Measurements from ENCODE around the gene SH3BP4.

SH3BP4 gene

DNA sequence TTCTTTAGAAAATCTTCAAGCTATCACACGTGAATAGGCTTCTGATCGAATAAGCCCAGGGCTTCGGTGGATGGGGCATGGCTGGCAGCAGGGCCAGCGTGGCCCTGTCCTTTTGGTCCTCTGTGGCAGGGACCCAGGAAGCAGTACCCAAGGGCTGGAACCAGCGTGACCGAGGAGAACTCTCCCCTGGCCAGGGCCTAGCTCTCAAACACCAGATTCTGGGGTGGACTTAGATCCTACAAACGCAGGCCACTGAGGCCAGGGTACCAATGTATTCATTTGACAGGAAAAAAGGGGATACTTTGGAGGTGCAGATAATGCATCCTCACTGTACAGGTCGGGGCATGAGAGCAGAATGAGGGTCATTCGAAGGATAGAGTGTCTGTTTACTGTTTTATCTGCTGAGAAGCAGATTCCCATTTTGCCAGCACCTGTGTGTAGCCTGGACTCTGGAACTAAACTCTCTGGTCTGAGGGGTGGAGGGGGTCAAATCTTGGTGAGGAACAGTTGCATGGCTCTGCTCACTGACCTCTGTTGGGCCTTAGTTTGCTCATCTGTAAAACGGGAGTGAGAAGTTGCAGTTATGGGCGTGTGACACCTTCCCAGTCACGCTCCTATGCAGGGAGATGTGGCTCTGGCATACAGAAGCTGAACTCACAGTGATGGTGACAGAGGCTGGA lies 51.4 kb downstream of the SH3BP4 start:
- H3K4me3 Mint-ChIP-seq = no peak overlapping the region
- peaks cover 9% of the 10 kb centered on the region for H3K27me3 Mint-ChIP-seq
- H3K27ac Mint-ChIP-seq (ENCODE audit: low read depth) = no peak overlapping the region
- DNase-seq (ENCODE audit: low spot score in 2 of 2) (no peak), ATAC-seq (replicated peaks; ENCODE audit: extremely low read depth, poor library complexity, severe bottlenecking) (no peak)
- H3K9me3 Mint-ChIP-seq = no peaks in the 10 kb centered on the region
- H3K4me1 Mint-ChIP-seq = no peaks in the 10 kb centered on the region
- H3K36me3 Mint-ChIP-seq (ENCODE audit: insufficient read depth) = peaks cover 2% of the 10 kb centered on the region

DNA sequence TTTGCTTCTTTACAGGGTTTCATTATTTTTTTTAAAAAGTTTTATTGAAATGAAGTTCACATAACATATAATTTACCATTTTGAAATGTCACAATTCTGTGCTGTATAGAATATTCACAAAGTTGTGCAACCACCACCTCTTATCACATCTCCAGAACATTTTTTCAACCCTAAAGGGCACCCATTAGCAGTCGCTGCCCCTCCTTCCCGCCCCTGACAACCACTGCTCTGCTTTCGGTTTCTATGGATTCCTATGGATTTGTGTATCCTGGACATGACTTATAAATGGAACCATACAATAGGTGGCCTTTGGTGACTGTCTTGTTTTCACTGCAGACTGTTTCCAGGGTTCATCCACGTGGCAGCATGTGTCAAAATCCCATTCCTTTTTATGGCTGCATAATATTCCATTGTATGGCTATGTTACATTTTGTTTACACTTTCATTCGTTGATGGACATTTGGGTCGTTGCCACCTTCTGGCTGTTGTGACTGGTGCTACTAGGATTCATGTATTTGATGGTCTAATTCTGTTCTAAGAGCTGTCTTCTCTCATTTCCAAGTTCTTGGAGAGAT lies 52.6 kb downstream of the SH3BP4 start:
- ATAC-seq (replicated peaks; ENCODE audit: extremely low read depth, poor library complexity, severe bottlenecking) (no peak), DNase-seq (ENCODE audit: low spot score in 2 of 2) (no peak)
- peaks cover 2% of the 10 kb centered on the region for H3K36me3 Mint-ChIP-seq (ENCODE audit: insufficient read depth)
- H3K4me1 Mint-ChIP-seq = no peaks in the 10 kb centered on the region
- H3K27ac Mint-ChIP-seq (ENCODE audit: low read depth) = no peak overlapping the region
- peaks cover 9% of the 10 kb centered on the region for H3K27me3 Mint-ChIP-seq
- no peaks in the 10 kb centered on the region for H3K9me3 Mint-ChIP-seq
- no peak overlapping the region for H3K4me3 Mint-ChIP-seq

DNA sequence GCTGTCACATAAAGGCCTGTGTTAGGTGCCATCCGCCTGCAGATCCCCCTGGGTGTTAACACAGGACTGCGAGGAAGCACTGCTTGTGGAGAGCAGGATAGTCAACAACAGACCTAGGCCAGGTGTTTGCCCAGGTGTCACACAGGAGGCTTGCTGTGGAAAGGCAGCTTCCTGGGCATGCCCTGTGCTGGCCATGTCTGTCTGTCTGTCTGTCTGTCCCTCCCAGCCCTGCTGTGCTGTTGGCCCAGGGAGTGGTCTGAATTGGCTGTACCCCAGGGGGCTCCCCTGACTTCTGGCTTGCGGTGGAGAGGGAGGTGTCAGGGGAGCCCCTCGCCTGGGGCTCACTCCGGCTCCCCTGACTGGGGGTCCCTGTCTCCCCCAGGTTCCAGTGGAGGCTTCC lies 53.2 kb downstream of the SH3BP4 start:
- H3K27ac Mint-ChIP-seq (ENCODE audit: low read depth) = no peak overlapping the region
- DNase-seq (ENCODE audit: low spot score in 2 of 2) = no peak
- no peak overlapping the region for H3K4me3 Mint-ChIP-seq
- no peaks in the 10 kb centered on the region for H3K9me3 Mint-ChIP-seq
- ATAC-seq (replicated peaks; ENCODE audit: extremely low read depth, poor library complexity, severe bottlenecking) = no peak
- peaks cover 9% of the 10 kb centered on the region for H3K27me3 Mint-ChIP-seq
- peaks cover 2% of the 10 kb centered on the region for H3K36me3 Mint-ChIP-seq (ENCODE audit: insufficient read depth)
- no peaks in the 10 kb centered on the region for H3K4me1 Mint-ChIP-seq

DNA sequence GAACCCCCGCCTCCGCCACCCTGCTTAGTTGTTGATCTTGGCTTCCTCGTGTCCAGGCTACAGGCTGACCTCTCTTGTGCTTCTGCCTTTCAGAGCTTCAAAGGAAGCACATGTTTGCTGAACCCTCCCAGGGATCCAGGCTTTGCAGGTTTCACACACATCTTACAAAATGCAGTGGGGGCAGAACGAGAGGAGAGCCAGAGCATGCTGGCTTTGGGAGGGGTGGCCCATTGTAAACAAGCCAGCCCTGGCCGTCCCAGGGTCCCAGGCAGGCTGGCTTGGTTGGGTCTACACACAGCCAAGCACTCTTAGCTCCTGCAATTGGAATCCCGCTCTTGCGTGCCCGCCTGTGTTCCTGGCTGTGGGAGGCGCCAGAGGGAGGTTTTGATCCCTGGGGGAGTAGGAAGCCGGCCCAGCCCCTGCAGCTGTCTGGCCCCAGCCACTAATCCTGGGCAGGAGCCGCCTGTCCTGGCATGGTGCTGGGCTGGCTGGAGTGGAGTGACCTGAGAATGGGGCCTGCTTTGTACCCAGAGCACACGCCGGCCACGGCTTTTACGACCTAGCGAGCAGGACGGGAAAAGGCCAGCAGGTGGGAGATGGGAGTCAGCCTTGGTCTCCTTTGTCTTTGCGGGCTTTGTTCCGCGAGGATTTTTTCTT lies 53.9 kb downstream of the SH3BP4 start:
- H3K4me3 Mint-ChIP-seq = no peak overlapping the region
- H3K27ac Mint-ChIP-seq (ENCODE audit: low read depth) = no peak overlapping the region
- no peaks in the 10 kb centered on the region for H3K9me3 Mint-ChIP-seq
- DNase-seq (ENCODE audit: low spot score in 2 of 2) (no peak), ATAC-seq (replicated peaks; ENCODE audit: extremely low read depth, poor library complexity, severe bottlenecking) (no peak)
- peaks cover 2% of the 10 kb centered on the region for H3K36me3 Mint-ChIP-seq (ENCODE audit: insufficient read depth)
- H3K27me3 Mint-ChIP-seq = peaks cover 9% of the 10 kb centered on the region
- H3K4me1 Mint-ChIP-seq = no peaks in the 10 kb centered on the region

DNA sequence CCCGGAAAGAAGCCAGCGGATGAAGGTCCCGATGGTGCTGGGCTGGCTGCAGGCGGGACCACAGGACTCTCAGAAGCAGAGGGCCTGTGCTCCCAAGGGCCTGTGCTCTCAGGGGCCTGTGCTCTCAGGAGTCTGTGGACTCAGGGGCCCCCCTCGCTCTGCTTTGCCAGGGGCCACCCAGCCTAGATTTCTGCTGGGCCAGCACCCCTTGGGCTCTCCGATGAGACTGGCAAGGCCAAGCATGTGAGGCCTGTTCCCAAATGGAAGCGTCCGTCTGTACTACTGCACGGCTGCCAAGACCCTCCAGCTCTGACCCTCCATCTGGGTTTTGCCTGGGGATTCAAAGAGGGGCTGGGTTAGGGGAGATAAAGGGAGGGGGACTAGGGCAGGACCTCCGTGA lies 54.6 kb downstream of the SH3BP4 start:
- no peak overlapping the region for H3K4me3 Mint-ChIP-seq
- no peaks in the 10 kb centered on the region for H3K4me1 Mint-ChIP-seq
- H3K9me3 Mint-ChIP-seq = no peaks in the 10 kb centered on the region
- ATAC-seq (replicated peaks; ENCODE audit: extremely low read depth, poor library complexity, severe bottlenecking) = no peak
- H3K36me3 Mint-ChIP-seq (ENCODE audit: insufficient read depth) = peaks cover 2% of the 10 kb centered on the region
- peaks cover 14% of the 10 kb centered on the region for H3K27me3 Mint-ChIP-seq
- no peak overlapping the region for H3K27ac Mint-ChIP-seq (ENCODE audit: low read depth)
- DNase-seq (ENCODE audit: low spot score in 2 of 2) = no peak

DNA sequence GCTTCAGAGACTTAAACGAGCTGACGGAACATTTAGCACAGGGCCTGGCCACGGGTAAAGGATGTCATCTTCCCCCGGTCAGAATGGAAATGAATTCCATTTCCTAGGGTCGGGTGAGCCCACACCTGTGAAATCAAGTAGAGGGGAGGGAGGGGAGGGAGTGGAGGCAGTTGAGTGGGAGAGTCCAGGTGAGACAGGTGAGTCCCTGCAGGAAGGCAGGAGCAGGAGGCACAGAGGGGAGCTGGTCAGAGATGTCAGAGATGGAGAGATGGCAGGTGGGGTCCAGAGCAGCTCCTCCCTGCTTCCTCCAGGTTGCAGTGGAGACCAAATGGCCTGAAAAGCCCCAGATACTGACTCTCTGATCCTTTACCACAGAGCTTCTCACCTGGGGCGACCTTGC lies 55.2 kb downstream of the SH3BP4 start:
- Mint-ChIP-seq H3K4me3 (no peak overlapping the region), H3K27me3 (peaks cover 19% of the 10 kb centered on the region), H3K9me3 (no peaks in the 10 kb centered on the region), H3K36me3 (ENCODE audit: insufficient read depth) (peaks cover 2% of the 10 kb centered on the region), H3K4me1 (no peaks in the 10 kb centered on the region), H3K27ac (ENCODE audit: low read depth) (no peak overlapping the region)
- ATAC-seq (replicated peaks; ENCODE audit: extremely low read depth, poor library complexity, severe bottlenecking) (no peak), DNase-seq (ENCODE audit: low spot score in 2 of 2) (no peak)

DNA sequence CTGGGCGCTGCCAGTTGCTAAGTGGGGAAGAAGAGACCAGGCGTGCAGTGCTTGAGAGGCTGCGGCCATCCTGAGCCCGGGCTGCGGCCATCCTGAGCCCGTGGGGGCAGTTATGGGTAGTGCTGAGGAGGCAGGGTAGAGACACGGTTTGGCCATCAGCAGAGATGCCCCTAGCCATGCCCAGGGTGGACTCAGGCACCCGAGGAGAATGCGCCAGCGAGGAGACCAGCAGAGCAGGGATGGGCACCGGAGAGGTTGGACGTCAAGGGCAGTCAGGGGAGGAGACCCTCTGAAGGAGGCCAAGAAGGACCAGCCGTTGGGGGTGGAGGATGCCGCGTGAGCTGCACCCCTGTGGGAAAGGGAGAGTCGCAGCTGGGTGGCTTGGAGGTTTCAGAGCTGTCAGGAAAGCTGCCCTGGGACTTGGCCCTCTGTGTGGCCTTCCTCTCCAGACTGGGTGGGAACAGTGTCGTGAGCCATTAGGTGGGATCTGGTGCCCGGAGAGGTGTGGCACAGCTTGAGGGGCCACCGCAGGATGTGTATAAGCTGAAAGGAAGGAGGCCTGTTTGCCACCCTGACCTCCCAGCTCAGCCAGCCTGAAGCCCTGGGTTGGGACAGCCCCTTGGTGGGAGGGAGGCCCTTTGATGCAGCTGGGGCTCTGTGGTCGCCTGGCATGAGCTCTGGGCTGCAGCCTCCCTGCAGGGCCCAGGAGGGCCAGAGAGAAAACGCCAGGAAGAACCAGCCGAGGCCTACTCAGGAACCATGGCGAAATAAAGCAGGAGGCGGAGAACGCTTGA lies 56.0 kb downstream of the SH3BP4 start:
- no peak overlapping the region for H3K4me3 Mint-ChIP-seq
- peaks cover 28% of the 10 kb centered on the region for H3K27me3 Mint-ChIP-seq
- DNase-seq (ENCODE audit: low spot score in 2 of 2) = no peak
- no peak overlapping the region for H3K27ac Mint-ChIP-seq (ENCODE audit: low read depth)
- H3K4me1 Mint-ChIP-seq = no peaks in the 10 kb centered on the region
- no peaks in the 10 kb centered on the region for H3K9me3 Mint-ChIP-seq
- no peak for ATAC-seq (replicated peaks; ENCODE audit: extremely low read depth, poor library complexity, severe bottlenecking)
- H3K36me3 Mint-ChIP-seq (ENCODE audit: insufficient read depth) = peaks cover 2% of the 10 kb centered on the region

DNA sequence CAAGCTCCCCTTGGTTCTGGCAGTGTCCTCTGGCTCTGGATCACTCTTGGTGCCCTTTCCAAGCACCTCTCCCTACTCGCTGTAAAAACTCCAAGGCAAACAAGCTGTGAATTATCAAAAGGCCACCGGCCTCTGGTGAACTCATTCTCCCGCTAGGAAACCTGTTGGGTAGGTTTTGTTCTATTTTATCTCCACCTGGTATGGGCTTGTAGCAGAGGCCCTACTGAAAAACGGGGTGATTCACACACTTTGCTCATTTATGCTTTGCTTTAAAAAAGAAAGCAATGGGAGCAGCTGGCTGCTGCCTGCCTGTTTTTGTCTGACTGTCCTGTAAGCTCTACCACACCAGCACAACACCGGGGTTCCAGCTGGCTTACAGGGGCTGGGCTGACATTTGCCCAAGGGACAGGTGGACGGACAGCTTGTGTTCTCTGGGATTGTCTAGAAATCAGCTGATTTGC lies 56.8 kb downstream of the SH3BP4 start:
- H3K27ac Mint-ChIP-seq (ENCODE audit: low read depth) = no peak overlapping the region
- no peak overlapping the region for H3K4me3 Mint-ChIP-seq
- DNase-seq (ENCODE audit: low spot score in 2 of 2) (no peak), ATAC-seq (replicated peaks; ENCODE audit: extremely low read depth, poor library complexity, severe bottlenecking) (no peak)
- no peaks in the 10 kb centered on the region for H3K4me1 Mint-ChIP-seq
- peaks cover 2% of the 10 kb centered on the region for H3K36me3 Mint-ChIP-seq (ENCODE audit: insufficient read depth)
- H3K9me3 Mint-ChIP-seq = no peaks in the 10 kb centered on the region
- H3K27me3 Mint-ChIP-seq = peaks cover 29% of the 10 kb centered on the region

DNA sequence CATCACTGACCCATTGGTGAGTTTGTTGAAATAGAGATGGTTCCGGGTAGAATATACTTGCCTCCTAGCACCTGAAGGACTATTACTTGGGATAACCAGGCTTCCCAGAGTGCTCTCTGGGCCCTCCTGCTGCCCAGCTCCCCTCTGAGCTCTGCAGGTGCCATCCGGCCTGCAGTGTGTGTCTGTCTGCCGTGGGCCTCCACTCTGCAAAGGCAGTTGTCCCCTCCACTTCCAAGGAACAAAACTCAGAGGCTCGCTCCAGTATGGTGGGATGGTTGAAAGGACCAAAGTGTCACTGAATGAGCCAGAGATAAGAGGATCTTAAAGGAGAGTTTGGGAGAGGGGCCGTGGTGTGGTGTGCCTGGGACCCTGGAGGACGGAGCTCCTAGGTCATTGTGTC lies 57.3 kb downstream of the SH3BP4 start:
- no peaks in the 10 kb centered on the region for H3K9me3 Mint-ChIP-seq
- peaks cover 2% of the 10 kb centered on the region for H3K36me3 Mint-ChIP-seq (ENCODE audit: insufficient read depth)
- no peak overlapping the region for H3K27ac Mint-ChIP-seq (ENCODE audit: low read depth)
- H3K4me3 Mint-ChIP-seq = no peak overlapping the region
- DNase-seq (ENCODE audit: low spot score in 2 of 2) (no peak), ATAC-seq (replicated peaks; ENCODE audit: extremely low read depth, poor library complexity, severe bottlenecking) (no peak)
- H3K4me1 Mint-ChIP-seq = no peaks in the 10 kb centered on the region
- H3K27me3 Mint-ChIP-seq = peaks cover 29% of the 10 kb centered on the region

DNA sequence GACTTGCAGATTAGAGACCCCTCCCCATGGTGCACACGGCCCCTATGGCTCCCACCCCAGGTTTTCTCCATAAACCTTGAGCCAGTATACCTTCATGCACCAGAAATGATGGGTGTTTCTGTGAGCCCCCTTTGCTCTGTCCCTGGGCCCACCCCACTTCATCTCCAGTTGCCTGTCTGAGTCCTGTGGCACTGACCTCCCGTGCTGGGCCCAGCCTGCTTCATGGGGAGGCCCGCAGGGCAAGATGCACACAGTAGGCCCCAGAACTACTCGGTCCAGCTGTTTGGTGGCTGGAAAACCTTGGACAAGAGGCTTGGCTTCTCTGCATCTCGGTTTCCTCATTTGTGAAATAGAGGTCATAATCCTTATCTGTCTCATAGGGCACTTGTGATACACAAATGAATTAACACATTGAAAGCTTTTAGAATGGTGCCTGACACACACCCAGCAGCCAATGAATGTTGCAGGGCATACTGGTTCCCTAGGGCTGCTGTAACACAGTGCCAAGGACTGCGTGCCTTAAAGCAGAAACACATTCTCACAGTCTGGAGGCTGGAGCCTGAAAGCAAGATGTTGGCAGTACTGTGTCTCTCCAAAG lies 58.4 kb downstream of the SH3BP4 start:
- H3K36me3 Mint-ChIP-seq (ENCODE audit: insufficient read depth) = peaks cover 2% of the 10 kb centered on the region
- no peak overlapping the region for H3K4me3 Mint-ChIP-seq
- H3K9me3 Mint-ChIP-seq = peaks cover under 1% of the 10 kb centered on the region
- H3K27ac Mint-ChIP-seq (ENCODE audit: low read depth) = no peak overlapping the region
- DNase-seq (ENCODE audit: low spot score in 2 of 2) (no peak), ATAC-seq (replicated peaks; ENCODE audit: extremely low read depth, poor library complexity, severe bottlenecking) (no peak)
- no peaks in the 10 kb centered on the region for H3K4me1 Mint-ChIP-seq
- H3K27me3 Mint-ChIP-seq = peaks cover 28% of the 10 kb centered on the region

DNA sequence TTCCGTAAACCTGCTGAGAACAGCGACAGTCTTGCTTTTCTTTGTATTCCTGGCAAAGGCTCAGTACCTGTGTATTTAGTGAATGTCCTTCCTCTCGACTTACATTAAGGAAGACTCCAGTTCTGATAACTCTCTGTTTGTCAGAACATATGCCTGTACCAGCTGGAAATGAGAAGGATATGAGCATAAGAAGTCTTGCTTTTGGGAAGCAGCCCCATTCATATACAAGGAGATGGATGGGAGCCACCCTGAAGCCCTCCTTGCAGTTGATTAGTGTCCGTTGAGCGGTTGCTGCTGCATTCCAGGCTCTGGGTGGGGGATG lies 59.8 kb downstream of the SH3BP4 start:
- H3K4me3 Mint-ChIP-seq = no peak overlapping the region
- peaks cover 33% of the 10 kb centered on the region for H3K27me3 Mint-ChIP-seq

DNA sequence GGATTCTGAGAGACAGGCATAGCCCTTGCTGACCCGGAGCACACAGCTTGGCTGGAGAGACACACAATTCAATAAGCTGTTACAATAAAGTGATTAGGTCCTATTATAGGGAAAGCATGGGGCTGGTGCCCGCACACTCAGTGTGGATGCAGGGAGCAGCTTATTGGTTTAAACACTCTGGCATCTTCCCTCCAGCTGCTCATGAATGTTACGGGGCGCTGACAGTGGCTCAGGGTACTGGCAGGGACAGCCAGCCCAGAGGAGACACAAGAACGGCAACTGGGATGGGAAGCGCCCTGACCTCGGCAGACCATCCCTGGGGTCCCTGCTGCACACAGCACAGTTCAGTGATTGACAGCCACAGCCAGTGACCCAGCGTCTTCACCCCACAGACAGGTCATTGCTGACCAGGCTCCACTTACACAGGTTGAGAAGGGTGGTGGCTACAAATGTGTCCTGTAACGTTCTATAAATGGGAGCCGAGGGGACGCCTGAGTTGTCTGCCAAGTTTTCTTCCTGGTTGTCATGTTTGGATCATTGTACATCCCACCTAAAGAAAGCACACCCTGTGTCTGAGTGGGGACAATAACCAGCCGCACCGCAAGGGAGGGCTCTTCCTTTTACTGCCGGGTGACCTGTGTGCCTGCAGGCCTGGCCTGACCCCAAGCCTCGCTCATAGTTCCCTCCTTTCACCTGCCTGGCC lies 60.3 kb downstream of the SH3BP4 start:
- Mint-ChIP-seq H3K27ac (ENCODE audit: low read depth) (no peak overlapping the region), H3K9me3 (peaks cover 5% of the 10 kb centered on the region), H3K36me3 (ENCODE audit: insufficient read depth) (peaks cover 2% of the 10 kb centered on the region), H3K4me1 (no peaks in the 10 kb centered on the region), H3K4me3 (no peak overlapping the region), H3K27me3 (peaks cover 33% of the 10 kb centered on the region)
- ATAC-seq (replicated peaks; ENCODE audit: extremely low read depth, poor library complexity, severe bottlenecking) (no peak), DNase-seq (ENCODE audit: low spot score in 2 of 2) (no peak)

More for the DNA sequence above, 59.8 kb downstream of the SH3BP4 start:
- Mint-ChIP-seq H3K36me3 (ENCODE audit: insufficient read depth) (peaks cover 2% of the 10 kb centered on the region), H3K4me1 (no peaks in the 10 kb centered on the region), H3K27ac (ENCODE audit: low read depth) (no peak overlapping the region), H3K9me3 (peaks cover 5% of the 10 kb centered on the region)
- DNase-seq (ENCODE audit: low spot score in 2 of 2) (no peak), ATAC-seq (replicated peaks; ENCODE audit: extremely low read depth, poor library complexity, severe bottlenecking) (no peak)
